Measurements from ENCODE around the gene PRAMEF5.
A peak's percentile ranks its signal among the peaks of the same experiment; 100 is the strongest.
"Not testable (repeated sequence)": the region's sequence is repeated elsewhere in the genome, so short reads cannot be mapped to it uniquely, and the experiment has no call there.

The PRAMEF5 gene

DNA sequence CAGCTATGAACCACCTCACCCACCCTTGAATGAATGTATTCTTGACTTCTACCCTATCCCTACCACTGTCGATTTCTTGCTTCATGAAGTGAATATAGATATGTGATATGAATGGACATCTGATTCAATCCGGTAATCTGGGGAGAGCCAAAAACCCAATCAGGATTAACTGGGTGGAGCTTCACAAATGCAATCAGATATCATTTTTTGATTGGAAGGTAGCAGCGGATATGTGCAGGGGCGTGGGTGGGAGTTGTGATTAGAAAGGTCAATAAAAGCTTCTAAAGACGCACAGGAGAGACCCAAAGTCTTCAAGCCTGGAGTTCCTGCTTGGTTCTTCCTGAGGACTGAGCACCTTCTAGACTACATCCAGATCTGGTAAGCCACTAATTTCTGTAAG, at the start of gene PRAMEF5:
PRAMEF5 (plus strand) TSS at position 301 of the 400 bp plus-strand sequence. CDS start 5,071 bp downstream, outside the sequence.
- not testable (repeated sequence) for DNase-seq (ENCODE audit: low spot score)

DNA sequence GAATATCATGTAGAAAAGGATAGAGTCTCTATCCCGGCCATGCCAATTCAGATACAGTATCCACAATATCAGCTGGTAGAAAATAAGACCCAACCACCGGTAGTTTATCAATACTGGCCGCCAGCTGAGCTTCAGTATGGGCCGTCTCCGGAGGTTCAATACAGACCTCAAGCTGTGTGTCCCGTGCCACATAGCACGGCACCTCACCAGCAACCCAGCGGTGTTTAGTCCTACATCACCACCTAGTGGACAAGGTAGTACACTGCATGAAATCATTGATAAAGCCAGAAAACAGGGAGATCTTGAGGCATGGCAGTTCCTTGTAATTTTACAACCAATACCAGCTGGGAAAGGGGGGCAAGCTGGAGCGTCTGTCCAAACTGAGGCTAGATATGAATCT, 45.3 kb upstream of the PRAMEF5 start:
- DNase-seq (ENCODE audit: low spot score): not testable (repeated sequence)

DNA sequence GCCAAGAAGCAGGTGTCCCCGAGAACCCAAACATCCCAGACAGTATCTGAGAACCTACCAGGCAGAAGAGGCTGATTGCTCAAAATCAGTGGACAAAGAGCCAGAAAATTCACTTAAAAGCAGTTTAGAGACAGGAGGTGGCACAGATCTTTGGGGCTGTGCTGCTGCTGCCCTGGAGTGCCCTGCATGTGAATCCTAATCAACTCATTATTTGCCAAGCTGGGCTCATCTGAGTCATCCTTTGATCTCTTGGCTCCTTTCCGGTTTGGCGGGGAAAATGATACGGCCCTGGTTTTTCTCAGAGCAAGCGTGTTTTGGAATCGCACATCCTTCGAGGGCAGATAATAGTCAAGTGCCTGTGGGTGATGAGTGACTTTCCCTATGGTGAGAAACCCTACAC, 37.4 kb upstream of the PRAMEF5 start:
- DNase-seq (ENCODE audit: low spot score): not testable (repeated sequence)

DNA sequence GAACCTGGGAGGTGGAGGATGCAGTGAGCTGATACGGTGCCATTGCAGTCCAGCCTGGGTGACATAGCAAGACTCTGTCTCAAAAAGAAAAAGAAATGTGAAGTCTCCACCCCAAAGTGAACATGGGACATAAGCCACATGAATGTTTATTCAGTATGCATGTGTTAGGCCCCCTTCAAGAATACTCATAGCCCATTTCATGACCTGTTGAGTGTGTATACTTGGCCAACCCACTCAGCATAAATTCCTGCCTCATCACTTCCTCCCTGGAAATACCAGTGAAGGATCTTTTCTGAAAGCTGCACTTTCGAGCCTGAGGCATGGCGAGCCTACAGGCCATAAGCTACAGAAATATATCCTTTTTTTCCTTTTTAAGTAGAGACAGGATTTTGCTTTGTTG, 34.8 kb upstream of the PRAMEF5 start:
- DNase-seq (ENCODE audit: low spot score): not testable (repeated sequence)

DNA sequence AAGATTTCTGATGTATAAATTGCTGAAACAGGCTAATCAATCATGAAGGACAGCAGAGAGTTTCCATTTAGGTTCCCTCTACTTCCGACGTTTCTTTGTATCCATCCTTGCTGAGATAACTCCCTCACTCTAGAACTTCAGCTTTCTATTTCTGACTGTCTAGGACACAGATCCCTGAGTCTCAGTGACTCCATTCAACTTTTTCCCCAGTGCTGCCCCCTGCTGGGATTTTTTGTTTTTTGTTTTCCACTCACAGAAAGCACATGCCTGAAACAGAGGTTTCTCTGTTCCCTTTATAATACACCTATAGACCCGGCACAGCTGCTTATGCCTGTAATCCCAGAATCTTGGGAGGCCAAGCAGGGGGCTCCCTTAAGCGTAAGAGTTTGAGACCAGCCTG, 31.2 kb upstream of the PRAMEF5 start:
- DNase-seq (ENCODE audit: low spot score): not testable (repeated sequence)

DNA sequence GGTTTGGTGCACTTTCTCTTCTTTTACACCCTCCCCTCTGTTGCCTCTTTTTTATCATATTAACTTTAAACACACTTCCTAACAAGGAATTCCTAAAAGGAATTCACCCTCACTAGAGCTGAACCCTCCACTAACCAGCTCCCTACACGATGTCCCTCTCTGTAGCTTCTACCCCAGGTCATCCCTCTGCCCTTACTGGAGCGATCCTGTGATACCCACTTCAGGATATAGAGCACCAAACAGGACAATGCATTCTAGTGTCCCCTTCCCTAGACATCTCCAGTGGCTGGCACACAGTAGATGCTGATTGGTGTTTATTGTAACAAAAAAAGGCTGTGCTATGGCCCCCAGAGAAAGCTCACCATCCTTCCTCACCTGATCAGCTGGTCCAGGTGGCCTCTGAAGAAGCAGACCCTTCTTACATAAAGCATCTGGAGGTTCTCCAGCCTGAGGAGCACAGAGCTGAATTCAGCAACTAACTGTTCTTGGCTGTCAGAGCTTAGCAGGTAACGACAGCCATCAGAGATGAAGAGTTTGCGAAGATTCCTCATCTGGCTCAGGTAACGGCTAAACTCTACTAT, 29.4 kb upstream of the PRAMEF5 start:
- DNase-seq (ENCODE audit: low spot score): no peak
- TF ChIP-seq, protein P1, sequence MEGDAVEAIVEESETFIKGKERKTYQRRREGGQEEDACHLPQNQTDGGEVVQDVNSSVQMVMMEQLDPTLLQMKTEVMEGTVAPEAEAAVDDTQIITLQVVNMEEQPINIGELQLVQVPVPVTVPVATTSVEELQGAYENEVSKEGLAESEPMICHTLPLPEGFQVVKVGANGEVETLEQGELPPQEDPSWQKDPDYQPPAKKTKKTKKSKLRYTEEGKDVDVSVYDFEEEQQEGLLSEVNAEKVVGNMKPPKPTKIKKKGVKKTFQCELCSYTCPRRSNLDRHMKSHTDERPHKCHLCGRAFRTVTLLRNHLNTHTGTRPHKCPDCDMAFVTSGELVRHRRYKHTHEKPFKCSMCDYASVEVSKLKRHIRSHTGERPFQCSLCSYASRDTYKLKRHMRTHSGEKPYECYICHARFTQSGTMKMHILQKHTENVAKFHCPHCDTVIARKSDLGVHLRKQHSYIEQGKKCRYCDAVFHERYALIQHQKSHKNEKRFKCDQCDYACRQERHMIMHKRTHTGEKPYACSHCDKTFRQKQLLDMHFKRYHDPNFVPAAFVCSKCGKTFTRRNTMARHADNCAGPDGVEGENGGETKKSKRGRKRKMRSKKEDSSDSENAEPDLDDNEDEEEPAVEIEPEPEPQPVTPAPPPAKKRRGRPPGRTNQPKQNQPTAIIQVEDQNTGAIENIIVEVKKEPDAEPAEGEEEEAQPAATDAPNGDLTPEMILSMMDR (IDR thresholded peaks at IDR 0.05; ENCODE audit: extremely low read depth, missing control alignments): no peak

DNA sequence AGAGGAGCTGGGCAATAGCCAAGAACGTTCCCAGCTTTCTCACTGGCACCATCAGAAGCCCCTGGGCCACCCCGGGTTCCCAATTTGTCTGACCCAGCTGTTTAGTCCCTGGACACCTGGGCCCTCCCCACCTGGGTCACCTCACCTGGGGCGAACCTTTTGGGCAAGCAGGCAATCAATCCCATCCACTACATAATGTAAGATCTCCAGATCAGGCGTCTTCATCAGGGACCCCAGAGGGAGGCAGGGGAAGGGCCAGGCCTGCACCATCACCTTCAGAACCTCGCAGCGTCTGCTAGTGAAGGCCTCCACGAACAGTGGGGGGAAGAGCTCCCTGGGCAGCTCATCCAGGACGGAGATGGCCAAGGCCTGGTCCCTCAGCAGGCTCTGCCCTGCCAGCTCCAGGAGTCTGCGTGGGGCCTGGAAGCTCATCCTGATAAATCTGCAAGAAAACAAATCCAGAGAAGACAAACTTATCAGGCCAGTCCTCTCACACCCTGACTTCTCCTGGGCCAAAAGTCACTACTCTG, 28.3 kb upstream of the PRAMEF5 start, which contains the start of gene PRAMEF18:
PRAMEF18 (minus strand) TSS at position 480 of the 530 bp plus-strand sequence; CDS start at position 432, 48 bp downstream.
- not testable (repeated sequence) for DNase-seq (ENCODE audit: low spot score)

DNA sequence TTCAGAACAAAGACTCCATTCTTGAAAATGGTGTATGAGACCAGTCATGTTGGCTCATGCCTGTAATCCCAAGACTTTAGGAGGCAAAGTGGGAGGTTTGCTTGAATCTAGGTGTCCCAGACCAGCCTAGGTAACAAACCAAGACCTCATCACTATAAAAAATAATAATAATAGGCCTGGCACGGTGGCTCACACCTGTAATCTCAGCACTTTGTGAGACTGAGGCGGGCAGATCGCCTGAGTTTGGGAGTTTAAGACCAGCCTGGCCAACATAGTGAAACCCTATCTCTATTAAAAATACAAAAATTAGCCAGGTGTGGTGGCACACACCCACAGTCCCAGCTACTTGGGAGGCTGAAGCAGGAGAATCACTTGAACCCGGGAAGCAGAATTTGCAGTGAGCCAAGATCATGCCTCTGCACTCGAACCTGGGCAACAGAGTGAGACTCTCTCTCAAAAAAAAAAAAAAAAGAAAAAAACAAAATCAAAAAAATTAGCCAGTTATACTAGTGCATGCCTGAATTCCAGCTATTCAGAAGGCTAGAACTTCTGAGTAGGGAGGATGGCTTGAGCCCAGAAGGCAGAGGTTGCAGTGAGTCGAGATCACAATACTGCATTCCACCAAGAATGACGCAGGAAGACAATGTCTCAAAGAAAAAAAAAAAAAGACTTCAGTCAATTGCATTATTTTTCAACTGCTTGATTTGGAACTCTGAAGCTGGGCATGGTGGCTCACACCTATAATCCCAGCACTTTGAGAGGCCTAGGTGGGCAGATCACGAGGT, 26.5 kb upstream of the PRAMEF5 start:
- not testable (repeated sequence) for DNase-seq (ENCODE audit: low spot score)

DNA sequence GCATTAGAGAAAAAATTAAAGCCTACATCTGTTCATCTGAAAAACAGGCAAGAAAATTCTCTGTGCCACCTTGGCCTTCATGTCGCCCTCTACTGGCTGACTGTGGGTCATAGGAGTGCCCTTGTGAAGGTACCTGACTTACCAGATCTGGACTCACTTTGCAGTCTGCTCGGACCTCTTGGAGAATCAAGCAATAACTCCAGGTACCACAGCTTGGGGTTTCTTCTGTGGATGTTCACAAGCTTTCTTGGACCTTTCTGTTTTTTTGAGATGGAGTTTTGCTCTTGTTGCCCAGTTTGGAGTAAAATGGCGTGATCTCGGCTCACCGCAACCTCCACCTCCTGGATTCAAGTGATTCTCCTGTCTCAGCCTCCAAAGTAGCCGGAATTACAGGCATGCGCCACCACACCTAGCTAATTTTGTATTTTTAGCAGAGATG, 25.6 kb upstream of the PRAMEF5 start:
- DNase-seq (ENCODE audit: low spot score): peak; percentile 15
- TF ChIP-seq, protein P1 (IDR thresholded peaks at IDR 0.05; ENCODE audit: extremely low read depth, missing control alignments): peak; percentile 90

DNA sequence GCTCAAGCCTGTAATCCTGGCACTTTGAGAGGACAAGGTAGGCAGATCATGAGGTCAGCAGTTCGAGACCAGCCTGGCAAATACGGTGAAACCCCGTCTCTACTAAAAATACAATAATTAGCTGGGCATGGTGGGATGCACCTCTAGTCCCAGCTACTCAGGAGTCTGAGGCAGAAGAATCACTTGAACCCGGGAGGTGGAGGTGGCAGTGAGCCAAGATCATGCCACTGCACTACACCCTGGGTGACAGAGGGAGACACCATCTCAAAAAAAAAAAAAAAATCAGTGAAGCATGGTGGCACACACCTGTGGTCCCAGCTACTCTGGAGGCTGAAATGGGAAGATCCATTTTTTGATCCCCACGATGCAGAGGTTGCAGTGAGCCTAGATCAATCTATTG, 23.9 kb upstream of the PRAMEF5 start:
- not testable (repeated sequence) for DNase-seq (ENCODE audit: low spot score)

DNA sequence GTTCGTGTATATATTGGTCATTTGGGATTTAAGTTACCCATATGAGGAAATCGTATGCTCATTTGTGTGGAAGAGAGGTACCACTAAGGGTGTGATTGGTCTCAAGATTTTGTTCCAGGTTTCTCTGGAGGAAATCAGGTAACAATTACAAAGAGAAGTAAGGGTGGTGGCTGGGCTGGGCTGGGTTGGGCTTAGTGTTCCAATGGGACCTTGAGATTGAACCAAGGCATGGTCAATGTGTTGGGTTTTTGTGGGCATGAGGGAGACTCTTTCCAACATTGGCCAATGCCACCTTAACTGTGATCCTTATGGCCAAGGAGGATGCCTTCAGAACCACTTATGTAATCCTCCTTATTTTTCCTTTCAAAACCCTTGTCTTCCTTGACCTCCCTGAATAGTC, 23.4 kb upstream of the PRAMEF5 start:
- not testable (repeated sequence) for DNase-seq (ENCODE audit: low spot score)

DNA sequence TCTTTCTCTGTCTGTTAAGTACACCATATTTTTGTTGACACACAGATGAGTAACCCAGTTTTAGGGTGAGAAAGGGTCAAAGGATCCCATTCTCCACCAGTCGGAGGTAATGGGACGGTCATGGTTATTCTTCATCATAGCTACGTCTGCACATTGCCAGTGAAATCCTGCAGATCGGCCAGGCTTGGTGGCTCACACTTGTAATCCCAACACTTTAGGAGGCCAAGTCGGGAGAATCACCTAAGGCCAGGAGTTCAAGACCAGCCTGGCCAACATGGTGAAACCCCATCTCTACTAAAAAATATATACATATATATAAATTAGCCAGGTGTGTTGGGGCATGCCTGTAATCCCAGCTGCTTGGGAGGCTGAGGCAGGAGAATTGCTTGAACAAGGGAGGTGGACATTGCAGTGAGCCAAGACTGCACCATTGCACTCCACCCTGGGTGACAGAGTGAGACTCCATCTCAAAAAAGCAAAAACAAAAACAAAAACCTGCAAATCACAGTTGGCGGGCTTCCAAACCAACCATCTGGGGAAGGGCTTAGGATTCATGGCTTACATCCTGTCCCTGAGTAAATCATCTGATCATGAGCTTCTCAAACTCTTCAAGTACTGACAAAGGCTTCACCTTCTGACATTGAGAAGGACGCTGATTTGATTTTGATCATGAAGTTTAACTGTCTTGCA, 22.8 kb upstream of the PRAMEF5 start:
- DNase-seq (ENCODE audit: low spot score): not testable (repeated sequence)

DNA sequence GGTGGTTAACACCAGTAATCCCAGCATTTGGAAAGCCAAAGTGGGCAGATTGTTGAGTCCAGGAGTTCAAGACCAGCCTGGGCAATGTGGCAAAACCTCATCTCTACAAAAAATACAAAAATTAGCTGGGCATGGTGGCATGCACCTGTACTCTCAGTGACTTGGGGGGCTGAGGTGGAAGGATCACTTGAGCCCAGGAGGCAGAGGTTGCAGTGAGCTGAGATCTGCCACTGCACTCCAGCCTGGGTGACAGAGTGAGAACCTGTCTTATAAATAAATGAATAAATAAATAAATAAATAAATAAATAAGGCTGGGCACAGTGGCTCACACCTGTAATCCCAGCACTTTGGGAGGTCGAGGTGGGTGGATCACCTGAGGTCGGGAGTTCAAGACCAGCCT, 21.9 kb upstream of the PRAMEF5 start:
- DNase-seq (ENCODE audit: low spot score): not testable (repeated sequence)

DNA sequence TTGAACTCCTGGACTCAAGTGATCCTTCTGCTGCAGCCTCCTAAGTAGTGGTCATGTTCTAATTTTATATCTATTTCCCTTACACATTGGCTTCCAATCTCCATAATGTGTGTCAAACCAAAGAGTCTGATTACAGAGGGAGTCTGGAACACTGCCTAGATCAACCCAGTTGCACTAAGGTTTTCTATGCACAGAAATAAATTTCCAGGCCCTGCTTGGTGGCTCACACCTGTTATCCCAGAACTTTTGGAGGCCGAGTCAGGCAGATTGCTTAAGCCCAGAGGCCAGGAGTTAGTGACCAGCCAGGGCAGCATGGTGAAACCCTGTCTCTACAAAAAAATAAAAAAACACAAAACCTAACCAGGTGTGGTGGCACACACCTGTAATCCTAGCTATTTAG, 19.9 kb upstream of the PRAMEF5 start:
- not testable (repeated sequence) for DNase-seq (ENCODE audit: low spot score)

DNA sequence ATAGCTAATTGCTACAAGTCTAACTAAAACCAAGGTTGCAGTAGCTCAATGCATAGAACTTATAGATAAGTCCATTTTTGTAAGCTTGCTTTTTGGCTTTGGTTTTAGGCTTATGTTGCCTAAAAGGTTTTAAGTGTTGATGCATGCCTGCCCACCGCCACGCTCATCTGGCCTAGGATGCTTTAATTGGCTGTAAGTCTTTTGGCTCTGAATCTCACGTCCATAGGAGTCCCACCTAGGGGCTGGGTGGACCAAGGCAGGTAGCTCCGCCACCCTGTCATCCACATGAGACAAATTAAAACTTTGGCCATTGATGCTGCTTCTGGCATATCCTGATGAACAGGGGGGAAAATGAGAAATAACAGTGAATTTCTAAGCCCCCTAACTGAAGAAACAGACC, 16.4 kb upstream of the PRAMEF5 start:
- DNase-seq (ENCODE audit: low spot score): not testable (repeated sequence)

DNA sequence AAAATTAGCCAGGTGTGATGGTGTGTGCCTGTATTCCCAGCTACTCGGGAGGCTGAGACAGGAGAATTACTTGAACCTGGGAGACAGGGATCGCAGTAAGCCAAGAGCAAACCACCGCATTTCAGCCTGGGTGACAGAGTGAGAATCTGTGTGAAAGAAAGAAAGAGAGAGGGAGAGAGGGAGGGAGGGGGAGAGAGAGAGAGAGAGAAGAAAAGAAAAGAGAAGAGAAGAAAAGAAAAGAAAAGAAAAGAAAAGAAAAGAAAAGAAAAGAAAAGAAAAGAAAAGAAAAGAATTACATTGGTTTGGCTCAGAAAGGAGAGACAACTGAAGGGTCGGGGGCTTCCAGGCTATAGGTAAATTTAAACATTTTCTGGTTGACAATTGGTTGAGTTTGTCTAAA, 14.4 kb upstream of the PRAMEF5 start:
- DNase-seq (ENCODE audit: low spot score): not testable (repeated sequence)

DNA sequence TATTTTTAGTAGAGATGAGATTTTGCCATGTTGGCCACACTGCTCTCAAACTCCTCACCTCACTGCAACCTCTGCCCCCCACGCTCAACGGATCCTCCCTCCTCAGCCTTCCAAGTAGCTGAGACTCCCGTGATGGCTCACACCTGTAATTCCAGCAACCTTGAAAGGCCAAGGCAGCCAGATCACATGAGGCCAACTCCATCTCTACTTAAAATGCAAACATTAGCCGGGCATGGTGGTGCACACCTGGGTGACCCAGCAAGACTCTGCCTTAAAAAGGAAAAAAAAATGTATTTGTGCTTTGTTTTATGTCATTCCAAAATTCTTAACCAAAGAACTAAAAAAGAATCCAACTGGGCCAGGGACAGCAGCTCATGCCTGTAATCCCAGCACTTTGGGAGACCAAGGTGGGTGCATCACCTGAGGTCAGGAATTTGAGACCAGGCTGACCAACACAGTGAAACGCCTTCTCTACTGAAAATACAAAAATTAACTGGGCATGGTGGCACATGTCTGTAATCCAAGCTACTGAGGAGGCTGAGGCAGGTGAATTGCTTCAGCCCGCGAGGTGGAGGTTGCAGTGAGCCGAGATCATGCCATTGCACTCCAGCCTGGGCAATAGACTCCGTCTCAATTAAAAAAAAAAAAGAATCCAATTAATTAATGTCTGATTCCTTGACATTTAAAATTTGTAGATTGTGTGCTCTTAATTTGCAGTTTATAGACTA, 10.3 kb upstream of the PRAMEF5 start:
- DNase-seq (ENCODE audit: low spot score): not testable (repeated sequence)

All from GM20000 (cell line).